ENCODE measurements around the gene FSTL5.

- TF ChIP-seq CTCF (IDR thresholded peaks at IDR 0.05; ENCODE audit: low read length) (no peak), EZH2 (optimal IDR thresholded peaks at IDR 0.05; ENCODE audit: low read depth, low read length) (no peak)
These were observed 348.0 kb downstream of the FSTL5 start for GRCh38 chr4:161815841-161816240.
